Measurements from ENCODE around the gene RPL10A. TPM values are rescaled to one million over a fixed set of nuclear protein-coding genes. Genes with fewer than 3 reads are reported as not detected.
"Not testable (repeated sequence)": the region's sequence is repeated elsewhere in the genome, so short reads cannot be mapped to it uniquely, and the experiment has no call there.

The RPL10A gene
- polyA plus RNA-seq, 2 of the 4 experiments (the other 2 are of a cell fraction) = 1,150 to 1,645 TPM

DNA sequence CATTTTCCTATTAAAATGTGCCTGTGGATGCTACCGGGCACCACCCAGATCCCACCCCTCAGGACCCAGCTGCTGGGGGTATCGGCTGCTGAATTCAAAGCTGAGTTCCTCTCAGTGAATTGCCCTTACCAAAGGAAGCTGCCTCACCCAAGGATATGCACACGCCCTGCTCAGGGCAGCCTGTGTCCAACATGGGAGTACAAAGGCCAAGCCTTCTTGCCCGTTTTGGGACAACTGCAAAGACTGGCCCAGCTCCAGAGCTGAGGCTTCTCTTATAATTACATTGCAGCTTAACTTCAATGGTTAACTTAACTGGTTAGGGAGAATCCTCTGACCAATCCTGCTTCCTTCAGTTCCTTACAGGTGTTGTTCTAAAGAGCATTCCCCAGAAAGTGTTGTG is 35.9 kb upstream of the RPL10A start:
- Histone ChIP-seq H3K27ac (no peak overlapping the region), H3K4me2 (no peak overlapping the region), H3K4me3 (no peak overlapping the region), H3K9me3 (0 out of 3 replicates have a peak, but pooled peaks cover 8% of the 10 kb centered on the region), H3K4me1 (no peaks in the 10 kb centered on the region)
- ChIA-PET CTCF (interaction anchor here (1.2 kb wide), 1 partner anchor 10 kb away, joined by 3 read pairs; no protein-coding TSS in a partner anchor), POLR2A (no interaction called here)
- WGBS (ENCODE audit: missing lambda C conversion rate) = 59% methylated on average over 4 of the region's 4 CpGs
- TF ChIP-seq PHF8 (IDR thresholded peaks at IDR 0.05; ENCODE audit: borderline replicate concordance, low read depth) = no peak
- no peak for TF ChIP-seq JUNB (IDR thresholded peaks at IDR 0.05)
- TF ChIP-seq TP53 (CRISPR knock-in tag; IDR thresholded peaks at IDR 0.05) = no peak
- no peak for TF ChIP-seq POLR2A (IDR thresholded peaks at IDR 0.05; ENCODE audit: low read length)
- ATAC-seq = no peak
- no peak for DNase-seq (ENCODE audit: low read depth in 1 of 2, low spot score in 1 of 2)
- no peak for FAIRE-seq

DNA sequence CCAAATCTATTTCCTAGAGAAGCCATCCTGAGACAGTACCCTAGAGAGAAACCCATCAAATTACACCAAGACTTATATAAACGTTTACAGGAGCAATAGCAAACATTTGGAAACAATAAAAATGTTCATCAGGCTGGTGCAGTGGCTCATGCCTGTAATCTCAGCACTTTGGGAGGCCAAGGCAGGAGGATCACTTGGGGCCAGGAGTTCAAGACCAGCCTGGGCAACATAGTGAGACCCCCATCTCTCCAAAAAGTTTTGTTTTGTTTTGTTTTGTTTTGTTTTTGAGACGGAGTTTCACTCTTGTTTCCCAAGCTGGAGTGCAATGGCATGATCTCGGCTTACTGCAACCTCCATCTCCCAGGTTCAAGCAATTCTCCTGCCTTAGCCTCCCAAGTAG is 35.5 kb upstream of the RPL10A start:
- H3K4me3 ChIP-seq; H3K9me3 ChIP-seq; DNase-seq (ENCODE audit: low read depth in 1 of 2, low spot score in 1 of 2); H3K4me2 ChIP-seq; FAIRE-seq; H3K4me1 ChIP-seq; H3K27ac ChIP-seq; POLR2A ChIA-PET; ATAC-seq: not testable (repeated sequence)
- 56% methylated on average over 3 of the region's 3 CpGs for WGBS (ENCODE audit: missing lambda C conversion rate)
- CTCF ChIA-PET = interaction anchor here (1.0 to 1.2 kb wide), 2 partner anchors 9 to 17 kb away, joined by 3 read pairs; no protein-coding TSS in a partner anchor

- Histone ChIP-seq H3K9me3 (0 out of 3 replicates have a peak, but pooled peaks cover 1% of the 10 kb centered on the region), H3K27ac (no peak overlapping the region), H3K4me3 (no peak overlapping the region), H3K4me2 (no peak overlapping the region), H3K4me1 (no peaks in the 10 kb centered on the region)
- ATAC-seq (no peak), DNase-seq (ENCODE audit: low read depth in 1 of 2, low spot score in 1 of 2) (no peak), FAIRE-seq (no peak)
- ChIA-PET CTCF (interaction anchor here (0.9 to 2.2 kb wide), 6 partner anchors 13 to 137 kb away, joined by 3 to 5 read pairs (median 4); partner anchors contain the start of gene DEF6), POLR2A (interaction anchor here (0.6 kb wide), 1 partner anchor 166 kb away, joined by 3 read pairs; no protein-coding TSS in a partner anchor)
- WGBS (ENCODE audit: missing lambda C conversion rate) = 79% methylated on average over 11 of the region's 16 CpGs
- no peak for TF ChIP-seq FOSL2 (IDR thresholded peaks at IDR 0.05)
- no peak for TF ChIP-seq FOSL2 (CRISPR knock-in tag; IDR thresholded peaks at IDR 0.05)
- TF ChIP-seq POLR2A (IDR thresholded peaks at IDR 0.05; ENCODE audit: low read length) = no peak
- no peak for TF ChIP-seq RAD21 (conservative IDR thresholded peaks at IDR 0.05 in 1 of 2, IDR thresholded peaks at IDR 0.05 in 1 of 2)
- no peak for TF ChIP-seq EHMT2 (IDR thresholded peaks at IDR 0.05; ENCODE audit: low read depth)
- no peak for TF ChIP-seq PHF8 (IDR thresholded peaks at IDR 0.05; ENCODE audit: borderline replicate concordance, low read depth)
- no peak for TF ChIP-seq RARB (CRISPR knock-in tag; IDR thresholded peaks at IDR 0.05)
- TF ChIP-seq JUNB (IDR thresholded peaks at IDR 0.05) = no peak
These were observed 32.9 kb upstream of the RPL10A start for GRCh38 chr6:35435074-35435837.

GRCh38 chr6:35436071-35436857 is 31.9 kb upstream of the RPL10A start:
- H3K9me3 ChIP-seq = no peaks in the 10 kb centered on the region
- no peak for TF ChIP-seq MAX (IDR thresholded peaks at IDR 0.05)
- no peak for TF ChIP-seq CEBPB (IDR thresholded peaks at IDR 0.05)
- no peak for TF ChIP-seq MAZ (IDR thresholded peaks at IDR 0.05; ENCODE audit: borderline replicate concordance, low read depth, low read length)
- TF ChIP-seq, protein P1, sequence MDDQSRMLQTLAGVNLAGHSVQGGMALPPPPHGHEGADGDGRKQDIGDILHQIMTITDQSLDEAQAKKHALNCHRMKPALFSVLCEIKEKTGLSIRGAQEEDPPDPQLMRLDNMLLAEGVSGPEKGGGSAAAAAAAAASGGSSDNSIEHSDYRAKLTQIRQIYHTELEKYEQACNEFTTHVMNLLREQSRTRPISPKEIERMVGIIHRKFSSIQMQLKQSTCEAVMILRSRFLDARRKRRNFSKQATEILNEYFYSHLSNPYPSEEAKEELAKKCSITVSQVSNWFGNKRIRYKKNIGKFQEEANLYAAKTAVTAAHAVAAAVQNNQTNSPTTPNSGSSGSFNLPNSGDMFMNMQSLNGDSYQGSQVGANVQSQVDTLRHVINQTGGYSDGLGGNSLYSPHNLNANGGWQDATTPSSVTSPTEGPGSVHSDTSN (IDR thresholded peaks at IDR 0.05) = no peak
- TF ChIP-seq KDM1A (IDR thresholded peaks at IDR 0.05; ENCODE audit: low read depth) = no peak
- no peak for TF ChIP-seq CHD4 (IDR thresholded peaks at IDR 0.05; ENCODE audit: borderline replicate concordance)
- no peak for TF ChIP-seq TFCP2L1 (CRISPR knock-in tag; IDR thresholded peaks at IDR 0.05)
- no peak for TF ChIP-seq PHF8 (IDR thresholded peaks at IDR 0.05; ENCODE audit: borderline replicate concordance, low read depth)
- no peak for TF ChIP-seq RCOR1 (IDR thresholded peaks at IDR 0.05; ENCODE audit: low read depth, low read length)
- TF ChIP-seq NFE2L2 (conservative IDR thresholded peaks at IDR 0.05; ENCODE audit: low read length) = no peak
- TF ChIP-seq, protein P2, sequence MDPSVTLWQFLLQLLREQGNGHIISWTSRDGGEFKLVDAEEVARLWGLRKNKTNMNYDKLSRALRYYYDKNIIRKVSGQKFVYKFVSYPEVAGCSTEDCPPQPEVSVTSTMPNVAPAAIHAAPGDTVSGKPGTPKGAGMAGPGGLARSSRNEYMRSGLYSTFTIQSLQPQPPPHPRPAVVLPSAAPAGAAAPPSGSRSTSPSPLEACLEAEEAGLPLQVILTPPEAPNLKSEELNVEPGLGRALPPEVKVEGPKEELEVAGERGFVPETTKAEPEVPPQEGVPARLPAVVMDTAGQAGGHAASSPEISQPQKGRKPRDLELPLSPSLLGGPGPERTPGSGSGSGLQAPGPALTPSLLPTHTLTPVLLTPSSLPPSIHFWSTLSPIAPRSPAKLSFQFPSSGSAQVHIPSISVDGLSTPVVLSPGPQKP (IDR thresholded peaks at IDR 0.05; ENCODE audit: low read depth, low read length) = no peak
- TF ChIP-seq HEYL (CRISPR knock-in tag; IDR thresholded peaks at IDR 0.05) = no peak
- TF ChIP-seq ZC3H11A (IDR thresholded peaks at IDR 0.05) = no peak
- no peak for TF ChIP-seq ESRRA (IDR thresholded peaks at IDR 0.05; ENCODE audit: borderline replicate concordance, low read length)
- no peak for TF ChIP-seq HDAC2 (IDR thresholded peaks at IDR 0.05)
- TF ChIP-seq BHLHE40 (IDR thresholded peaks at IDR 0.05; ENCODE audit: low read depth, low read length) = no peak
- no peak for TF ChIP-seq SREBF2 (IDR thresholded peaks at IDR 0.05)
- no peak for TF ChIP-seq HOXB13 (CRISPR knock-in tag; IDR thresholded peaks at IDR 0.05; ENCODE audit: low read depth)
- TF ChIP-seq JUNB (IDR thresholded peaks at IDR 0.05) = no peak

More at GRCh38 chr6:35436071-35436857, 31.9 kb upstream of the RPL10A start:
- Histone ChIP-seq H3K4me1 (no peaks in the 10 kb centered on the region), H3K27ac (no peak overlapping the region), H3K4me2 (no peak overlapping the region), H3K4me3 (no peak overlapping the region)
- ChIA-PET CTCF (interaction anchor here (0.8 to 2.2 kb wide), 7 partner anchors 12 to 138 kb away, joined by 3 to 7 read pairs (median 4); partner anchors contain the start of gene DEF6), POLR2A (no interaction called here)
- no peak for FAIRE-seq
- WGBS (ENCODE audit: missing lambda C conversion rate) = 28% methylated on average over 3 of the region's 8 CpGs
- DNase-seq (ENCODE audit: low read depth in 1 of 2, low spot score in 1 of 2) = no peak
- no peak for ATAC-seq

Measured in A549 (cell line).